ENCODE results near the gene ZNF674.

ZNF674 gene

GRCh38 chrX:46545111-46546005 lies at the start of gene ZNF674:
ZNF674 (minus strand) TSS chrX:46545421; CDS start chrX:46542087, 3,334 bp downstream.
- DNase-seq: peak; percentile 93

- DNase-seq: peak; percentile 63
These were observed 44.9 kb upstream of the ZNF674 start for GRCh38 chrX:46589977-46590723.

GRCh38 chrX:46588263-46588662 lies 43.0 kb upstream of the ZNF674 start:
- DNase-seq: peak; percentile 86

- no peak for DNase-seq
These were observed 42.5 kb upstream of the ZNF674 start for GRCh38 chrX:46587753-46588171.

- peak; percentile 68 for DNase-seq
These were observed 41.9 kb upstream of the ZNF674 start for GRCh38 chrX:46587158-46587557.

GRCh38 chrX:46584736-46585135 lies 39.5 kb upstream of the ZNF674 start:
- DNase-seq: no peak

- DNase-seq: peak; percentile 90
These were observed 37.7 kb upstream of the ZNF674 start for GRCh38 chrX:46582966-46583365.

- peak; percentile 73 for DNase-seq
These were observed 37.1 kb upstream of the ZNF674 start for GRCh38 chrX:46582325-46582724.

GRCh38 chrX:46580613-46581012 lies 35.4 kb upstream of the ZNF674 start:
- no peak for DNase-seq

- no peak for DNase-seq
These were observed 34.0 kb upstream of the ZNF674 start for GRCh38 chrX:46579250-46579649.

- peak; percentile 56 for DNase-seq
These were observed 32.2 kb upstream of the ZNF674 start for GRCh38 chrX:46577221-46578005.

- DNase-seq: no peak
These were observed 31.2 kb upstream of the ZNF674 start for GRCh38 chrX:46576458-46576857.

- no peak for DNase-seq
These were observed 30.8 kb upstream of the ZNF674 start for GRCh38 chrX:46575991-46576392.

GRCh38 chrX:46575586-46575985 lies 30.4 kb upstream of the ZNF674 start:
- no peak for DNase-seq

- DNase-seq: no peak
These were observed 29.7 kb upstream of the ZNF674 start for GRCh38 chrX:46574774-46575381.

- peak; percentile 61 for DNase-seq
These were observed 28.9 kb upstream of the ZNF674 start for GRCh38 chrX:46573892-46574773.

GRCh38 chrX:46573331-46573891 lies 28.2 kb upstream of the ZNF674 start, which contains the start of gene CHST7:
CHST7 (plus strand) TSS chrX:46573765; CDS start chrX:46573932, 167 bp downstream.
- DNase-seq: peak; percentile 62

- DNase-seq: no peak
These were observed 27.2 kb upstream of the ZNF674 start for GRCh38 chrX:46572340-46572936.

- DNase-seq: no peak
These were observed 26.5 kb upstream of the ZNF674 start for GRCh38 chrX:46571423-46572339.

GRCh38 chrX:46569621-46570020 lies 24.4 kb upstream of the ZNF674 start:
- DNase-seq: no peak

All from fibroblast of skin of right biceps (primary cell).